GM21528 (cell line): ENCODE data around the gene KCTD21.
"Not testable (repeated sequence)": the region's sequence is repeated elsewhere in the genome, so short reads cannot be mapped to it uniquely, and the experiment has no call there.

ENCODE experiments used
- ATAC-seq: cut with Tn5 transposase; IDR thresholded peaks from one replicate; pipeline ENCODE4 v1.9.1; 2021; ENCODE audit warnings: mild to moderate bottlenecking, moderate library complexity; ENCODE audit not compliant: unreplicated experiment, low FRiP score

KCTD21 gene

DNA sequence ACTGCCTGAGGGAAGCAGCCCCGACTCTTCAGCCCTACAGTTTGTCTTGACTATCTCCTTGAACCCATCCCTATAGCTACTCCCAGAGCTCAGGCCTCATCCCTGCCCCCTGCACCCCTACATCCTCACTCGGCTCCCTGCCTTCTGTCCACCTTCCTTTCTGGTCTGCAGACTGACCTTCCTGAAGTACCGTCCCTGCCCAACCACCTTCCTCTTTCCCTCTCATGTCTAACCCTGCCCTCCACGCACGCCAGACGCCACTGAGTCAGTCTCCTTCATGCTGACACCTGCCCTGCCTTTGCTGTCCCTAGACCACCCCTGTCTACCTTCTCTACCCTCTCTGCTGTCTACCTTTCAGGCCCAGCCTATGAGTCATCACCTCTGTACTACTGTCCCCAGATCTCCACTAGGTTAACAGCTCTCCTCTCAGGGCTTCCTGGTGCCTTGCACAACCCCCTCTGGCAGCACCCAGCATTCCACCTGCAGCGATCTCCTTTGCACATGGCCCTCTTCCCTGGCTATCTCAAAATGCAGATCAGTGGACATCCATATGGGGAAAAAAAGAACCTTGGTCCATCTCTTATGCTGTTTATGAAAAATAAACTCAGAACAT is 8.9 kb downstream of the KCTD21 start:
- no peak for ATAC-seq

DNA sequence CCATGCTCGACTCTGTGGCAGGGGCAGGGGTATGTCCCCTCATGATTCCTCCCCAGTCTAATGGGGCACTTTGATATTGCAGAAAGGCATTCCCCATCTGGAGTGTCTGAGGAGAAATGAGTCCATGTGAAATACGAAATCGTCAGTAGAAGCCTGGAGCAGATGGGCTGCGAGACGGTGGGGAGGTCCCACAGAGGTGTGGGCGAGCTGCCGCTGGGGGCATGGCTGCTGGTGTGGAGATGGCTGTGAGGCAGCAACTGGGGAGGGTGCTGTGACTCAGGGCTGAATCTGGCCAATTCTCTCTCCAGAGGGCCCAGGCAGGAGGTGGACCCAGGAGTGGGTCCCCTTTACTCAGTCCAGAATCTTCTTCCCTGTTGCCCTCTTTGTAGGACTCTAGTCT is 11.2 kb downstream of the KCTD21 start:
- ATAC-seq, result no peak

DNA sequence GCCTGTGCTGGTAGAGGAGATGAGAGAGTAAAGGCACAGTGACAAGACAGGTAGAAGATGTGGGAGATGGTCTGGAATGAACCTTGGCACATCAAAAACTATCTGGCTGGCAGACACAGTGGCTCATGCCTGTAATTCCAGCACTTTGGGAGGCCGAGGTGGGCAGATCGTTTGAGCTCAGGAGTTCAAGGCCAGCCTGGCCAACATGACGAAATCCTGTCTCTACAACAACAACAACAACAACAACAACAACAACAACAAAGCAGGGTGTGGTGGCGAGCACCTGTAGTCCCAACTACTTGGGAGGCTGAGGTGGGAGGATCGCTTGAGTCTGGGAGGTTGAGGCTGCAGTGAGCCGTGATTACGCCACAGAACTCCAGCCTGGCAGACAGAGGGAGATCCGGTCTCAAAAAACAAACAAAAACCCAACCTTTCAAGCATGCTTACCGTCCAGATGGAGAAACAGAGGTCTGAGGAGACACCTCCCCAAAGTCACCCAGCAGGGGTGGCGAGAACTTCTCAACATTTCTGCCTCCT is 11.8 kb downstream of the KCTD21 start:
- ATAC-seq, result no peak

DNA sequence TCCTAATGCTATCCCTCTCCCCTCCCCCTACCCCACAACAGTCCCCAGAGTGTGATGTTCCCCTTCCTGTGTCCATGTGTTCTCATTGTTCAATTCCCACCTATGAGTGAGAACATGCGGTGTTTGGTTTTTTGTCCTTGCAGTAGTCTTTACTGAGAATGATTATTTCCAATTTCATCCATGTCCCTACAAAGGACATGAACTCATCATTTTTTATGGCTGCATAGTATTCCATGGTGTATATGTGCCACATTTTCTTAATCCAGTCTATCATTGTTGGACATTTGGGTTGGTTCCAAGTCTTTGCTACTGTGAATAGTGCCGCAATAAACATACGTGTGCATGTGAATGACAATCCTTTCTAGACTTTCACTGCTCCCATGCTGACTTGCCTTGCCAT is 12.6 kb downstream of the KCTD21 start:
- not testable (repeated sequence) for ATAC-seq

DNA sequence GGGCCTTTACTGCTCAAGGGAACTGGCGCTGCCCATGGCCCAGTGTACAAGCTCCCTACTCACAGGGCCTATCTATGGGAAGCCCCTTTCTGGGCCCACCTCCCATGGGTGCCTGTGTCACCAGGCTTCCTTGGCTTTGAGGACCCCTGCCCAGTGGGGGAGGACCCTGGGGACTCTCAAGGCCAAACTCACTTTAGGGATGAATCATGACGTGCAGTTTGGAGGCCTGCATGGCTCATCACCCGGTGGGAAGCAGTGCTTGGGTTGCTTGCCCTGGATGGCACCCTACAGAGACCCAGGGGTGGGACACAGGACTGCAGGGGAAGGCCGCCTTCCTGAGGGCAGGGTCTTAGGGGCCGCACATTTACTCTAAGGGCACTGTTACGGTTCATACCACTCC is 16.5 kb downstream of the KCTD21 start:
- no peak for ATAC-seq

DNA sequence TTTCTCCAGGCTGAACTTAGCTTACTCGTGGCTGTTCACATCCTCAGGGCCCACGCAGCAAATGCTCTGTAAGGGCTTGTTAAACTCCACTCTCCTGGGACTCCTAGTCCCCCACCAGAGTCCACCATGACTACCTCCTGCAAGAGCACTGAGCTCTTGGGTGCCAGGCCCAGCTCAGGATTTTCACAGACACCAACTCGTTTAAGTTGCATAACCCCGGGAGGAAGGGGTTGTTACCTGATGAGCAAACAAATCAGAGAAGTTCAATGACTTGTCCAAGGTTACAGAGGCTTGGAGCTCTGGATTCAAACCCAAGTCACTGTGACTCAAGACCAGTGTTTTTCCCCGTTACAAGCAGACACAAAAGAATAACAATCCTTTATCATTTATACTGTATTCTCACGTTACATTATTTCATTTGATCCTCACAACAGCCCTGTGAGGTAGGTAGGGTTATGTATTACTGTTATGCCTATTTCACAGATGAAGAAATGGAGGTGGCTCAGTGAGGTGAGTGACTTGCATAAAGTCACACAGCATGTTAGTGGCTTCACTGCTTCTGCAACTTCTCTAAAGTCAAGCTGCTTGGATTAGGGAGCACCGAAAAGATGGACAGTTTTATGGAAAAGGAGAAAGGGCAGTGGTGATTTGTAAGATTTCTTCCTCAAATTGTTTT is 17.4 kb downstream of the KCTD21 start:
- no peak for ATAC-seq

DNA sequence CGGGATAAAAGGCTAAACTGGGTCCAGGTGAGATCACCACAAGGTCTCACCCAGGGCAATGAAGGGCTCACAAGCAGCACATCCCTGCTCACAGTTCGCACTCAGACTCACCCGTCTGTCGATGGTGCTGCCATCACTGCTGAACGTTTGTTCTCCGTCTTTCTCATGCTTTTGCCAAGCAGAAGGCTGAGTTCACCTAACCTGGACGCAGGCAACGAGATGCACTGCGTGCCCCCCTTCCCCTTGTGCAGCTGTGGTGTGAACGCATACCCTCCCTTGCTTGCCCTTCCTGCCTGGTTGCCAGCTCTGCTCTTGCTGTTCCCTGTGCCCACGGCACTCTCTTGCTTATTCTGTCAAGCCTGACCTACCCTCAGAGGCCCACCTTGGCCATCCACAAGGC is 18.0 kb downstream of the KCTD21 start:
- no peak for ATAC-seq

DNA sequence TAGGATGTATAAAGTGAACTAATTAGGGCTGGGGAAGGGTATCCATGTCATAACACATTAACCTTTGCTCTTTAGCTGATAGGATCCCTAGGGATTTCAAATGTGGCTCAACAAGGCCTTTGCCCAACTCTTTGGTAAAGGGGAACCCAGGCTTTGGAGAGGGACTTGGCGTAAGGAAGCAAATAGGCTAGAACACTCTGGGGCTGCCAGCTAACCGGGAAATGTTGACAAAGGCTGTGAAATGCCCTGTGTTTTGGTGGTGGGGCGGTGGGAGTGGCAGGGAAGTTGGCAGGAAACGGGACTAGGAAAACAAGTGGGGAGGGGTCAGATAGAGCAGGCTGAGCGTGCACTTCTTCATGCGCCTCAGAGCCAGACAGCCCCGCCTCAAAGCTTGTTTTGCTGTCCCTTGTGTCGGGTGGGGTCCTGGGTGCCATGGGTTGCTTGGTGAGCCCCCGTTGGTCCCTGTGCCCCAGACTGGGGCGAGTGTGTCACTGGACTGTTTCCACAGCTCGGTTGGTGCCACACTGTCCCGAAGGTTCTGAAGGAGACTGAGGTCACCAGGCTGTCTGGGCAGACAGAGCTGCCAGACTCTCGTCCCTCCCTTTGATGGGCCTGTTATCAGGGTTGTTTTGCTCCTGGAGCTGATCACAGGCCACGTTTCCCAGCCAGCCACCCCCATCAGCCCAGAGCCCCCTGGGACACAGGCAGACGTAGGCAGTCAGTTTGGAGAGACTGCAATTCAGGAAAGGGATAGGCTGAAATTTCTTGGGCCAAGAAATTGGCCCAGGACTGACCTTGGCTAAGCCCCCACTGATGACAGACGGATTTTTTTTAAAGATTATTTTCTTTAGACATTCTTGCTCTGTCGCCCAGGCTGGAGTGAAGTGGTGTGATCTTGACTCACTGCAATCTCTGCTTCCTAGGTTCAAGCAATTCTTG is 19.6 kb downstream of the KCTD21 start:
- no peak for ATAC-seq

DNA sequence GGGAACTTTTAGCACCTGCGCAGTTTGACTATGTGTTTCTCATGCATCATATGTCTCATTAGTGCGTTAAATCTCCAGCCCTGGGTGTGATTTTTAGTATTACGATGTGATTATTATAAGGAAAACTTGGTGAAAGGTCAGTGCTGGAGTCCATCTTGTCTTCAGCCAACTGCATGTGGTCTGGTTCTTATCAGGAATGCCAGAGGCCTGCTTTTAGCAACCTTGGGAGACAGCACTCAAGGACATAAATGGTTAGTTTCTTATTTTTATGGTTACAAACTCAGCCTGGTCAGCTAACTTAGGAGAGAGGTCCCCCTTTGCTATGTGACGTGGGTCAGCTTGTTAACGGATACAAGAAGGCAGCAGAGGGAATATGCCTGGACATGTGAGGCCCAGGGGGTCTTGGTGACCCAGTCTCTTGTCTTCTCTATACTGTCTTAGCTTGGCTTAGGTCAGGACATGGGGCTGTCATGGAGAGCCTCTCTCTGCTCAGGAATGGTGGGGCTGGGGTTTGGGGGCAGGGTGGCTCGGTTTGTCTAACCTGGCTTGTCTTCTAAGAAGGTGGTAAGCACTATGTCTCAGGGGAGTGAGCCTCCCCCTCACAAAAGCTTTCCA is 21.5 kb downstream of the KCTD21 start:
- ATAC-seq, result no peak

DNA sequence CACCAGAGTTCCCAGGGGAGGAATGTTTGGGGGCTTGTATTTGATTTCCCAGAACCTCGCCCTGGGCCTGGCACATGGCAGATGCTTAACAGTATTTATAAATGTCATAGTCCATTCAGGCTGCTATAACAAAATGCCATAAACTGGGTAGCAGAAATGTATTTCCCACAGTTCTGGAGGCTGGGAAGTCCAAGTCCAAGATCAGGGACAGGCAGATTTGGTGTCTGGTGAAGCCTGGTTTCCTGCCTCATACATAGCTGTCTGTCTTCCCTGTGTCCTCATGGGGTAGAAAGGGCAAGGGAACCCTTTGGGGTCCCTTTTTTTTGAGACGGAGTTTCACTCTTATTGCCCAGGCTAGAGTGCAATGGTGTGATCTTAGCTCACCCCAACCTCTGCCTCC is 24.0 kb downstream of the KCTD21 start:
- no peak for ATAC-seq

DNA sequence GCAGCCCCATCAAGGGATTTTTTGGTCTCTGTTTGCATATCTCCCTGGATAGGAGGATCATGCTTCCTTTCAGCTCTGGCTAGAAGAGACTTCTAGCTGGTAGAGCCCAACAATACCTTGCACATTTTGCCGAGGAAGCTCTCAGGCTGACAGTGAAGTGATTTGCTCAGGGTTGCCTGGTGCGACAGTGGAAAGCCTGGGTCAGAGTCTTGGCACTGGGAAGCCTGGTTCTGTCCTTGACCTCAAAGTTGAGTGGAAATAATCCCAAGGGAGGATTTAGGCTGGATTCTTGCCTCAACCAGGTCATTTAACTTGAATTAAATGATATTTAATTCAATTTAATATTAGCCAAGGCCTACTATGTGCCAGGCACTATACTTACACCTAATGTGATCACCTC is 24.6 kb downstream of the KCTD21 start:
- no peak for ATAC-seq

DNA sequence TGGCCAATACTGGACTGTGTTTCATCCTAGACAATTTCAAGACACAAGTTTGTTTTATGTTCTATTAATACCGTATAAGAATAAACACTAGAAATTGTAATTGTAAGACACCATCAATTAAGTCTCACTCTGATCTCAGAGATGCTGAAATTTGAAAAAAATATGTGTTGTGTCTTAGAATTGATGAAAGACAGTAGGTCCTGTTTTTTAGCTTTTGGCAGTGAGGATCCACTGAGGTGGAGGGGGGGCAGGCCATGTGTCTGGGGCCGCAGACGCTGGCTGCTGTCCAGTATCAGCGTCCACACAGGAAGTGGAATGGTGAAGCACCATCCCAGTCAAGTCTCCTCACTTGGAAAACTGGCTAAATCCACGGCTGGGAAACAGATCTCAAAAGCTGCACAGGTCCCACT is 26.5 kb downstream of the KCTD21 start:
- no peak for ATAC-seq

DNA sequence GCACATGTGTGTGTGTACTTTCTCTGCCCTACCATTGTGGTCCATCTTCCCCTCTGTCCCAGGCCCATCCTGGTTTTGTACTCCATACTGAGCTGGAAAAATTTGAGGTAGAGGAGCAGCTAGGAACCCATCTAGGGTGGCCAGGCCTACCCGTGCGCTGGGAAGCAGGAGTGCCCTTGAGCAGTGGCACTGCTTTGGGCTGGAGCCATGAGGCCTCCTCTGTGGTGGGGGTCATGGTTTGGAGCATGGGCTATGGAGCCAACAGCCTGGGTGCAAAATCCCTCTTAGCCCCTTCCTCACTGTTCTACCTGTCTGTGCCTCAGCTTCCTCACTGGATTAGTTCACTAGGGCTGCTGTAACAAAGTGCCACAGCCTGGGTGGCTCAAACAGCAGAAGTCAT is 27.1 kb downstream of the KCTD21 start:
- ATAC-seq, result no peak

DNA sequence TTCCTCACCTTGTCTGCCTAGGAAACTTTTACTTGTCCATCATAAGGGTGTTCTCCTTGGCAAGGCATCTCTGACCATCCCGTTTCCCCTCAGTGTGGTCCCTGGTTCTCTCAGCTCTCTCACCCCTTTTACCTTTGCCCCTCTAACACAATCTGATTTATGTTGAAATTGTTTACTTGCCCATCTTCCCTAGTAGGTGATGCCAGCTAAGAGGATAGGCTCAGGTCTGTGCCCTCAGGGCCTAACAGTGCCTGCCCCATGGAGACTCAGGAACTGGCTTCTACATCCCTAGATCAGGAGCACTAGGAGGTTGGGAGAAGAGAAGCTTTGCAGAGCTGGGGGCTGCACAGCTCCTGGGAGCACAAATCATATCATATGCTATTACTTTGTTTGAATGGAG is 27.9 kb downstream of the KCTD21 start:
- no peak for ATAC-seq

DNA sequence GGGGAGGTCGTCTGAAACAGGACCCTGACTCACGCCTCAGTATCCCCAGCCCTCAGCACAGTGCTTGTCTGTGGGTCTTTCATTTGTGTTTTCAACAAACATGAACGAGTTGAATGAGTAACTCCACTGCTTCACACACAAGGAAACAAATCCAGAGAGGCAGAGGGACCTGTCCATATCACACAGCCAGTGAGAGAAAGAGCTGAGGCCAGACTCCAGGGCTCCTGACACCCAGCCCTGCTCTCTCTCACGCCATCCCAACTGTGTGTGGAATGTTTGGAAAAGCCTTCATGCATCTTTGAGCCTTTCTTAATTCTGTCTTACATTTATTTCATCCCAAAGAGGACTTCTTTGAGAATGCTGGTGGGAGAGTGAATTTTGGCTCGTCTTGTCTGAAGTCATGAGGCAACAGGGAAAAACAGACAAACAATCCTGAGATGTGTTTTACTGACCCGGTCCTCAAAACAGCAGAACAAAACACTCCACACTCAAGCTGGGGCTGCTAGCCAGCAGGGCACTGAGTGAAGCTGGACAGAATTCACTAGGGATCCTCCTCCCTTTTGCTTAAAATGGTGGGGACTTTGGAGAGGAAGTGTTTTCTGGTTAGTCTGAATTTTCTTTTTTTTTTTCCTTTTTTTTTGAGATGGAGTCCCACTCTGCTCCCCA is 29.3 kb downstream of the KCTD21 start:
- ATAC-seq, result no peak

DNA sequence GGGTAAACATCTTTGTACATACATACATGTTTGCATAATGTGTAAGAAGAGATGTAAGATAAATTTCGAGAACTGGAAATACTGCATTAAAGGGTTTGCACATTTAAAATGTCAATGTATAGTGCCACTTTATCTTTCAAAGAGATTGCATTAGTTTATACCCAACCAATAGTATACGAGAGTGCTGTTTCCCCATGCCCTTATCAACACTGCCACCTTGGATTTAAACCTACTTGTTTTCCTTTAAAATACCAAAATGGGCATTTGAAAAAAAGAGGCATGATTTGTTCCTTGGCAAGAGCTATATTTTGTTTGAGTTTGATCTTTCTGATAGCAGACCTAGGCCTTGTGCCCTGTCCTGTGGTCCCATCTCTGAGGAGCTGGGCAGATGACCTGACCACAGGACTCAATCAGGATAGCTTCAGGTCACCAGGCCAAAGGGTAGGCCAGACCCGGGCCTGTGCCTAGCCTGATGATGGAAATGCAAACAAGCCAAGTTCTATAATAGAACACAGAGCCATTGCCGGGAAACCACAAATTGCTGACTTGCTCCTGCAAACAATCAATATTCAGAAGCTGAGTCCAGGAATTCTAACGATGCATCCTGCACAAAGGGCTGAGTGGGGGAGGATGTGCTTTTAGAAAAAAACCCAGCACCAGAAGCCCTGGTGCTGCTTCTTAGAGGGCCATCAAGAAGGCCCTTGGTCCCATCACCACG is 32.1 kb downstream of the KCTD21 start:
- no peak for ATAC-seq

DNA sequence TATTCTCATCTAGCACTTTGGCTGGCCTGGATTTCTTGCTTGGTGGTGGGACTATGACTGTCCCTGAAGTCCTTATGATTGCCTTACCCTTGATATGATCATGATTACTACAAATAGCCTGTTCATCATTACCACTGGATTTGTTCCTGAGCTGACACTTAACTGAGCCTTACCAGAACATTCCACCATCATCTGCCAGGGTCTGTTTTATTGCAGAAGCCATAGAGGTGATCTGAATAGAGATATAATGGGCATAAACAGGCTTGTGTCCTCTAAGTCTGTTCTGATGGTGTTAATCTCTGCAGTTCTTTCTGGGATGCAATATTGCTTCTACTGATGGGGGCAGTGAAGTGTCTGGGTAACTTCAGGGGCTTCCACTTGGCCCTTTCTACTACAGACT is 36.6 kb downstream of the KCTD21 start:
- ATAC-seq, result no peak

DNA sequence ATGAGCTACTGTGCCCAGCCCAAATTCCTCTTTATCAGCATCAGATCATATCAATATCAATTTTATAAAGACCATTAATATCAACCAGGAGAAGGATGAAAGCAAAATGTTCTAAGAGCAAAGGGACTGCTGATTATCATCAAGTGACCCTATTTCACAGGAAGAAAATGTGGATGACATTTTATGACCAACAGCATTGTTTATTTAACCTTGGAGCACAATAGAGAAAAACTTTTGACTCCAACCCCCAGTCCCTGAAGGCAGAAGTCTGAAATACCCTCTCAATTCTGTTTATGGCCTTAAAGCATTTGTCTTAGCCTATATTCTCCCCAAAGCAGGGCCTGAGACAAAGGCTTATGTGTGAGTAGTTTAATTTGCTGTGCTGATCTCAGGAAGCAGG is 37.7 kb downstream of the KCTD21 start:
- ATAC-seq, result no peak

DNA sequence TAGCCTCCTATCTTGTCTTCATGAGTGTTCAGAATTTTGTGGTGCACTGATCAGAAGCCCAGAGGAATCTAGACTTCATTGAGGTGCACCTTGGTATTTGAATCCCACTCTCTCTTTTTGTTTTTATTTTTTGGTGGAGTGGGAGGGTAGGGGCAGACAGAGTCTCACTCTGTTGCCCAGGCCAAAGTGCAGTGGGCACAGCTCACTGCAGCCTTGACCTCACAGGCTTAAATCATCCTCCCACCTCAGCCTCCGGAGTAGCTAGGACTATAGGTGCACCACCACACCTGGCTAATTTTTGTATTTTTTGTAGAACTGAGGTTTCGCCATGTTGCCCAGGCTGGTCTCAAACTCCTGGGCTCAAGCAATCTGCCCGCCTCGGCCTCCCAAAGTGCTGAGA is 38.1 kb downstream of the KCTD21 start:
- ATAC-seq, result no peak

DNA sequence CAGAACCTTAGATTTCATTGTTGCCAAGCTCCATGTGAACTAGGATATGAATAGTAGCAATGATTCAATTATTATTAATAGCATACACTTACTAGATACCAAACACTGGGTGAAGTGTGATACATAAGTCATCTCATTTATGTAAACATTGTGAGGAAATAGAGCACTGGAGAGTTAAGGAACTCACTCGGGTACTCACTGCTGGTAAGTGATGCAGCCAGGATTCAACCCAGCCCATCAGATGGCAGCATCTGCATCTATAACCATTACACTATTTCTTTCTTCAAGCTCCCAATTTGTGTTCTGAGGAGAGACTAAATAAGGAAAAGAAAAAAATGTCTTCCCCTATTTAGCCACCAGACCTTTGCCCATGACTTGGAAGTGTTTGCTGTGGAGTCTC is 38.8 kb downstream of the KCTD21 start:
- no peak for ATAC-seq
